SH-SY5Y (cell line): ENCODE results near the gene MOCS1.

ENCODE experiments used
- GATA2 ChIP-seq: IDR thresholded peaks from 2 replicates; pipeline ENCODE4 v1.6.1; 2011; ENCODE audit warnings: mild to moderate bottlenecking, low read depth, low read length
- GATA3 ChIP-seq: IDR thresholded peaks from 2 replicates; pipeline ENCODE4 v1.6.1; 2011; ENCODE audit warnings: low read depth, mild to moderate bottlenecking, low read length, moderate library complexity

GRCh38 chr6:39941138-39941537 is 6.9 kb upstream of the MOCS1 start:
- TF ChIP-seq GATA2 = no peak
- no peak for TF ChIP-seq GATA3
